Activated T-cell treated with anti-CD3 and anti-CD28 coated beads, Interleukin-2, amount 50 U/mL, for 72 hours (primary cell): Measurements from ENCODE around the gene AGT. TPM values are rescaled to one million over a fixed set of nuclear protein-coding genes. Genes with fewer than 3 reads are reported as not detected.
"Not testable (repeated sequence)": the region's sequence is repeated elsewhere in the genome, so short reads cannot be mapped to it uniquely, and the experiment has no call there.

Experiments
- ATAC-seq, 2 donors: fragments of 150-1000 bp; cut with Tn5 transposase; replicated peaks in 1 of 2; 2 replicates each; pipeline ENCODE4 v1.10.0; 2021; ENCODE audit warnings: moderate library complexity in 2 of 2, mild to moderate bottlenecking in 1 of 2
- DNase-seq, 2 donors: peaks; one replicate each; pipeline ENCODE4 v3.0.0; 2021 to 2022; ENCODE audit warnings: mixed read lengths in 1 of 2
- H3K27ac Mint-ChIP-seq: one replicate; pipeline ENCODE4 v1.8.0; 2022; ENCODE audit warnings: mild to moderate bottlenecking, moderate library complexity, mixed read lengths
- H3K27me3 Mint-ChIP-seq: one replicate; pipeline ENCODE4 v1.8.0; 2022; ENCODE audit warnings: low read depth, mixed read lengths
- H3K36me3 Mint-ChIP-seq, 2 donors: one replicate each; pipeline ENCODE4 v1.8.0; 2022; ENCODE audit warnings: mixed read lengths in 2 of 2, mild to moderate bottlenecking in 1 of 2; ENCODE audit not compliant: insufficient read depth in 2 of 2
- H3K4me1 Mint-ChIP-seq: one replicate; pipeline ENCODE4 v1.8.0; 2022; ENCODE audit warnings: low read depth, mixed read lengths
- H3K4me3 Mint-ChIP-seq, 2 donors: one replicate each; pipeline ENCODE4 v1.8.0; 2022; ENCODE audit warnings: mild to moderate bottlenecking in 2 of 2, mixed read lengths in 2 of 2, moderate library complexity in 2 of 2
- H3K9me3 Mint-ChIP-seq, 2 donors: one replicate each; pipeline ENCODE4 v1.8.0; 2022; ENCODE audit warnings: mixed read lengths in 2 of 2
- total RNA-seq, 2 donors: library from RNA; stranded (reverse); gene quantifications; one replicate each; pipeline ENCODE4 v1.2.3, GENCODE V29; 2022

The AGT gene
- total RNA-seq, 2 donors from 2014 or later: not detected

DNA sequence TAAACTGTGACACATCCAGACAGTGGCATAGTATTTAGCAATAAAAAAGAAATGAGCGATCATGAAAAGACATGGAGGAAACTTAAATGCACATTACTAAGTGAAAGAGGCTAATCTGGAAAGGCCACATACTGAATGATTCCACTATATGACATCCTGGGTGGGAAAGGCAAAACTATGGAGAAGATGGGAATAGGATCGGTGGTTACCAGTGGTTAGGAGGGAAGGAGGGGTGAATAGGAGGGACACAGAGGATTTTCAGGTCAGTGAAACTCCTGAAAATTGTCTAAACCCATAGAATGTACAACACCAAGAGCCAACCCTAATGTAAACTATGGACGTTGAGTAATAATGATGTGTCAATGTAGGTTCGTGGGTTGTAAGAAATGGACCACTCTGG, 13.8 kb downstream of the AGT start:
- DNase-seq: no peak
- Mint-ChIP-seq H3K27me3 (peaks cover 5% of the 10 kb centered on the region), H3K36me3 (no peaks in the 10 kb centered on the region), H3K27ac (no peak overlapping the region), H3K4me1 (no peaks in the 10 kb centered on the region), H3K4me3 (no peak overlapping the region), H3K9me3 (no peaks in the 10 kb centered on the region)
- no peak for ATAC-seq

DNA sequence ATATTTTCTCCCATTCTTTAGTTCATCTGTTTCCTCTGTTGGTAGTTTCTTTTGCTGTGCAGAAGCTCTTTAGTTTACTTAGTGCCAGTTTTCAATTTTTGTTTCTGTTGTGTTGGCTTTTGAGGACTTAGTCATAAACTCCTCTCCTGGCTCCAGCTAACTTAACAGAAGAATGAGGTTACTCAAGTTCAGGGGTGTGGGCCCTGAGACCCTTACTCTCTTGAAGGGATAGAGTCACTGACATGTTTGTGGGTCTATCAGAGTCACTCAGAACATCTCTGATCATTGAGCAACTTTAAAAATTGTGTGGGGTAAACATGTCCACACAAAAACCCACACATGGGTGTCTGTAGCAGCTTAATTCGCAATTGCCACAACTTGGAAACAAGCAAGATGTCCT, 14.2 kb downstream of the AGT start:
- H3K36me3 Mint-ChIP-seq: no peaks in the 10 kb centered on the region
- H3K4me1 Mint-ChIP-seq: no peaks in the 10 kb centered on the region
- no peak overlapping the region for H3K4me3 Mint-ChIP-seq
- DNase-seq (no peak), ATAC-seq (no peak)
- H3K27ac Mint-ChIP-seq: no peak overlapping the region
- H3K9me3 Mint-ChIP-seq: no peaks in the 10 kb centered on the region
- peaks cover 2% of the 10 kb centered on the region for H3K27me3 Mint-ChIP-seq

DNA sequence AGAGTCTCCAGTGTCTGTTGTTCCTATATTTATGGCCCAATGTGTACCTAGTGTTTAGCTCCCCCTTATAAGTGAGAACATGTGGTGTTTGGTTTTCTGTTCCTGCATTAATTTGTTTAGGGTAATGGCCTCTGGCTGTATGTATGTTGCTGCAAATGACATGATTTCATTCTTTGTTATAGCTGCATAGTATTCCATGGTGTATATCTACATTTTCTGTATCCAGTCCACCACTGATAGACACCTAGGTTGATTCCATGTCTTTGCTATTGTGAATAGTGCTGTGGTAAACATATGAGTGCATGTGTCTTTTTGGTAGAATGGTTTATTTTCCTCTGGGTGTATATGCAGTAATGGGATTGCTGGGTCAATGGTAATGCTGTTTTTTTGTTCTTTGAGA, 15.0 kb downstream of the AGT start:
- H3K9me3 Mint-ChIP-seq, H3K4me3 Mint-ChIP-seq, H3K27ac Mint-ChIP-seq, H3K4me1 Mint-ChIP-seq, H3K27me3 Mint-ChIP-seq, ATAC-seq, H3K36me3 Mint-ChIP-seq, DNase-seq: not testable (repeated sequence)

DNA sequence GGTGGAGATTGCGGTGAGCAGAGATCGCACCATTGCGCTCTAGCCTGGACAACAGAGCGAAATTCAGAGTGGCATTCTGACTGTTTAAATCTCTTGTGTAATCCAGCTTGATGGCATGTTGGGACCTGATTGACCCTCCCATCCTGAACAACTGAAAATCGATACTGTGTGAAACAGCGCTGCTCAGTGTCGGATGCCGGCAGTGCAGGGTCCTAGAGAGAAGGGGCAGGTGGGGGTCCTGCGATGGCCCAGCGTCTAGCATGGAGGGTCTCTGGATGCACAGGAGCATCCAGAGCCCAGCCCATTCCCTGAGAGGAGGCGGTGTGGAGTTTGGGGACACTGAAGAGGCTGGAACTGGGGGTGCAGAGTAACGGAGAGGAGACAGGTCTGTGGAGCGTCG, 15.8 kb downstream of the AGT start:
- no peaks in the 10 kb centered on the region for H3K9me3 Mint-ChIP-seq
- no peak overlapping the region for H3K27ac Mint-ChIP-seq
- DNase-seq: no peak
- no peak for ATAC-seq
- H3K4me1 Mint-ChIP-seq: no peaks in the 10 kb centered on the region
- H3K4me3 Mint-ChIP-seq: no peak overlapping the region
- no peaks in the 10 kb centered on the region for H3K36me3 Mint-ChIP-seq
- no peaks in the 10 kb centered on the region for H3K27me3 Mint-ChIP-seq

DNA sequence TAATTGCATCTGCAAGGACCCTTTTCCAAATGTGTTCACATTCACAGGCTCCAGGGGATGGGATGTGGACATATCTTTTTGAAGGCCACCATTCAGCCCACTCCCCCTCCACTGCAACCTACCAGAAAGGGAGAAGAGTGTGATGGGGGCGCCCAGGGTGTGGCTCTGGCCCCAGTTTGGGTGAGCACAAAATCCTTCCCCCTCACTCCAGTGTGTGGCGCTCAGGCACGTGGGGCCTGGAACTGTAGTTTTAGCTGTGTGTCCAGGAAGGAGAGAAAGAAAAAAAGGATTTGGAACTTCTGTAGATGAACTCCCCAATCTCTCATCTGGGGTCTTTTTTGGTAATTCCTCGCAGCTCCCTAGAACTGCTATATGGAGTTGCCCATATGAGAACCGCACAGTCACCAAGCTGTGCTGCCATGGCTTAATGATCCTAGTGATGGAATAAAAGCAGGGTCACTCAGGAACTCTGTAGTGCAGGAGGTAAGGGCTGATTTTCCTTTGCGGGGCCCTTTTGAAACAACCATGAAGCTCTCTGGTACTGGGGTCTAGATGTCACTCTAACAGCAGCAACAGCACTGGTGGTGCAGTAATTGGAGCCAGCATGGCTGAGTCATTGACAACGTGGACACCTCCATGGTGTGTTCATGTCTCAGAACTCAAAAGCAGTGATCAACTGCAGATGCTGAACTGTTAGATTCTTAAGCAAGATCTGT, 17.0 kb downstream of the AGT start:
- no peaks in the 10 kb centered on the region for H3K4me1 Mint-ChIP-seq
- DNase-seq (no peak), ATAC-seq (no peak)
- no peaks in the 10 kb centered on the region for H3K27me3 Mint-ChIP-seq
- peaks cover 0 to 5% of the 10 kb centered on the region in 2 donors for H3K36me3 Mint-ChIP-seq
- no peaks in the 10 kb centered on the region for H3K9me3 Mint-ChIP-seq
- H3K27ac Mint-ChIP-seq: no peak overlapping the region
- H3K4me3 Mint-ChIP-seq: no peak overlapping the region

DNA sequence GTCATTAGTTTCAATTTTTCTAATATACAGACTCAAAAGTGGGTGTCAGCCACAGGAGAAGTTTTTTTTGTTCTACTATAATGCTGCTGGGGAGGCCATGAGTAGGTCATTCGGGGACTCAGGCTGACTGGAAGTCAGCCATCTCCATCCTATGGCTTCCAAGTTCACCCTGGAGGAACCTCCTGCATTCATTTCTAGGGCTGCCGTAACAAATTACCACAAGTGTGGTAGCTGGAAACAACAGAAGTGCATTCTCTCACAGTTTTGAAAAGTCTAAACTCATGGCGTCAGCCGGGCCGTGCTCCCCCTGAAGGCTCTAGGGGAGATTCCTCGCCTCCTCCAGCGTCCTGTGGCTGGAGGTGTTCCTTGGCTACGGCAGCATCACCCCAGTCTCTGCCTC, 17.7 kb downstream of the AGT start:
- H3K9me3 Mint-ChIP-seq: no peaks in the 10 kb centered on the region
- no peaks in the 10 kb centered on the region for H3K27me3 Mint-ChIP-seq

DNA sequence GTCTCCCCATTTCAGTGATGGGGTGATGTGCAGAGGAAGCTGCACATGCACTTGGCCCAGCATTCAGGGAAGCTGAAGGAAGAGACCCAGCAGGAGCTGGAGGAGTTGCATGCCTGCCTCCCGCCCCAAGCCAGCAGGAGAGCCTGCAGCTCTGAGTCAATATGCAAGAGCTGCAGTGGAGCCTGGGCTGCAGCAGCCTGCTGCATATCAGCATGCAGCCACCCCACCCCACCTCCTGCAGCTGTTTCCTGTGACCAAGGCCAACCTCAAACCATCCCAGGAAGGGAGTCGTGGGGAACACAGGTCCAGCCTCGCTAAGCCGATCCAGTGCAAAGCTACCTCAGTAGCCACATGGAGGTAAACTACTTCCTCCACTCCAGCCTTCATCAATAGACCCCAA, 18.9 kb downstream of the AGT start:
- Mint-ChIP-seq H3K9me3 (no peaks in the 10 kb centered on the region), H3K4me1 (no peaks in the 10 kb centered on the region), H3K27me3 (no peaks in the 10 kb centered on the region), H3K36me3 (peaks cover 0 to 8% of the 10 kb centered on the region in 2 donors), H3K27ac (no peak overlapping the region), H3K4me3 (no peak overlapping the region)
- ATAC-seq (no peak), DNase-seq (no peak)

More for the DNA sequence above, 17.7 kb downstream of the AGT start:
- DNase-seq (no peak), ATAC-seq (no peak)
- no peak overlapping the region for H3K4me3 Mint-ChIP-seq
- H3K36me3 Mint-ChIP-seq: peaks cover 0 to 6% of the 10 kb centered on the region in 2 donors
- no peaks in the 10 kb centered on the region for H3K4me1 Mint-ChIP-seq
- H3K27ac Mint-ChIP-seq: no peak overlapping the region

DNA sequence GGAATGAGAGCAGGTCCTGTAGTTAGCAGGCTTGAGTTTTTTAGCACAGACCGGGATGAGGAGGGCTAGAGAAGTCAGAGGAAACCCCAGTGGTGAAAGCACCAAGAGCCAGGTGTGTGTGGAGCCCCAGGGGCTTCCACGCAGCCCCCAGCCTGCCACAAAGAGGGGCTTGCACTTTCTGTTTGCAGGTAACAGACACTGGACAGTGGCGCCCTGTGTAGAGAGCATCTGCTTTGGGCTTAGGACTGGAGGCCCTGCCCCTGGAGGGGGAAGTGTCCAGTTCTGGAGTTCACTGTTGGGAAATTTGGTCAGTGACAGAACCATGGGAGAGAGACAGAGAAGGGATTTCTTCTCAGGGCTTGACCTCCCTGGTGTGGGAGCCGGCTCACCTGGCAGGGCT, 19.5 kb downstream of the AGT start:
- Mint-ChIP-seq H3K4me3 (no peak overlapping the region), H3K27ac (no peak overlapping the region), H3K27me3 (no peaks in the 10 kb centered on the region), H3K36me3 (peaks cover 0 to 8% of the 10 kb centered on the region in 2 donors), H3K4me1 (no peaks in the 10 kb centered on the region), H3K9me3 (no peaks in the 10 kb centered on the region)
- no peak for ATAC-seq
- DNase-seq: no peak

DNA sequence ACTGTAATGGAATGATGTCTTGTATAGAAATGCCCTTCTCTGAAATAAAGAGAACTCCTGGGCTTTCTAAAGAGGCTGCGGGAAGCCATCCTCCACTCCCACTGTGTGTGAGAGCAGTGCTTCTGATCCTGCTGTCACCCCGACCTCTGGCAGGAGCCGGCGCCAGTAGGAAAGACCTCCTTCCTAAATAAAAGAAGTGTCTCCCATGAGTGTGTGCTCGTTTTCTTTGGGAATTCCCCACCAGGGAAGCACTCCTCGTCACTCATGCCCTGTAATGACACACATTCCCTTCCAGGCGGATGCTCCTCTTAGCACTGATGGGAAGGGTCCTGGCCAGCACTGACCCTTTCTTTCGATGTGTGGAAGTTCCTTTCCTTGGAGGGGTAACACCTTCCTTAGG, 20.1 kb downstream of the AGT start:
- no peaks in the 10 kb centered on the region for H3K27me3 Mint-ChIP-seq
- peaks cover 0 to 8% of the 10 kb centered on the region in 2 donors for H3K36me3 Mint-ChIP-seq
- DNase-seq: no peak
- H3K27ac Mint-ChIP-seq: no peak overlapping the region
- ATAC-seq: no peak
- no peak overlapping the region for H3K4me3 Mint-ChIP-seq
- H3K4me1 Mint-ChIP-seq: no peaks in the 10 kb centered on the region
- H3K9me3 Mint-ChIP-seq: no peaks in the 10 kb centered on the region

DNA sequence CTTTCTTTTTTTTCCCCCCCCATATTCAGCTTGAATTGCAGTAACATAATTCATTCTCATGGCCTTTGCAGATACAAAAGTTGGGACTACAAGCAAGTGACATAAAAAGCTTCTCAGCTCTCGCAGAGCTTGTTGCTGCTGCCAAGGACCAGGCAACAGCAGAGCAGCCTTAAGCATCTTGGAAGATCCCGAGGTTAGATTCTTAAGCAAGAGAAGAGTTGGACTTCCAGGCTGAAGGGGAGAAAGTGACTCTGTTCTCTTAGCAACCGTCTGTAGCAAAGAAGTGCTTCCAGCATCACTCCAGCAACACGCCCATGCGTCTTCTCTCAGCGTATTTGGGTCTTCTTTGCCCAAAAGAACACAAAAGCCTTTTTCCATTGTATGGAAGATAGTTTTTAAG, 20.7 kb downstream of the AGT start:
- H3K27me3 Mint-ChIP-seq: no peaks in the 10 kb centered on the region
- peaks cover 0 to 10% of the 10 kb centered on the region in 2 donors for H3K36me3 Mint-ChIP-seq
- no peak for ATAC-seq
- no peak overlapping the region for H3K27ac Mint-ChIP-seq
- H3K4me1 Mint-ChIP-seq: no peaks in the 10 kb centered on the region
- DNase-seq: no peak
- no peak overlapping the region for H3K4me3 Mint-ChIP-seq
- no peaks in the 10 kb centered on the region for H3K9me3 Mint-ChIP-seq

DNA sequence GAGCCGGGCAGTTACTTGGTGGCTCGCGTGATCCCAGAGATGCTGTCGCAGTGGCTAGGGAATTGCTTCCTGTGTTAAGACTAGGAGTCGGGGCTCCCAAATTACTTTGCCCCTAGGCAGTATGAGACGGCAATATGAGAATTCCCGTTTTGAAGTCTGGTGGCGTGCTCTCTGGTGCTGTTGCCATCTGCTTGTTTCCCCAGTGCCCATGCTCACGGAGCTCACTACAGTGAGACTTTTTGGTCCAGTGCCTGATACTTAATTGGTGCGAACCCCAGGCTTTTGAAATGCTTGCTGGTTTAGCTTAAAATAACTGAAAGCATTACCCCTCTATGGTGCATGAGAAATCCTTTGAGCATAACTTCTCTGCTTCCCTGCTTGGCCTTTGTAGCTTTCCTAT, 22.3 kb downstream of the AGT start:
- Mint-ChIP-seq H3K9me3 (no peaks in the 10 kb centered on the region), H3K36me3 (peaks cover 0 to 14% of the 10 kb centered on the region in 2 donors), H3K27me3 (no peaks in the 10 kb centered on the region), H3K4me1 (no peaks in the 10 kb centered on the region), H3K27ac (no peak overlapping the region), H3K4me3 (no peak overlapping the region)
- ATAC-seq: no peak
- DNase-seq: no peak

DNA sequence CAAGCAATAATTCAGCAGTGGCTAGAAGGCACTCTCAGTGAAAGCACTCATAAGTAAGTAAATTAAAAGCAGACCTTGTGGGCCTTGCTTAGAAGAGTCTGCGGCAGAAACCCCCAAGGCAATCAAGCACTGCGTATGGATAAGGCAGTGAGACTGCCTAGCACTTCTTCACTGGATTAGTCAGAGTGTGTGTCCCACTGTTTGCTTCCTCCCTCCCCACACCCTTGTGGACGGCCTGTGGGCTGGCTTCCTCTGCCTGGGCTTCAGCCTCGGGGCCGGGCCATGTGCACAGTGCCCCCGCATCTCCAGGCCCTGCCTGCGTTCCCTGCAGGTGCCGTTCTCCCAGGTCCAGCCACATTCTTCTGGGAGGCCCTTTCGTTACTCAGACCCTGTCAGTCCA, 23.8 kb downstream of the AGT start:
- no peaks in the 10 kb centered on the region for H3K27me3 Mint-ChIP-seq
- DNase-seq (no peak), ATAC-seq (no peak)
- peaks cover 0 to 16% of the 10 kb centered on the region in 2 donors for H3K36me3 Mint-ChIP-seq
- no peak overlapping the region for H3K4me3 Mint-ChIP-seq
- H3K27ac Mint-ChIP-seq: no peak overlapping the region
- no peaks in the 10 kb centered on the region for H3K4me1 Mint-ChIP-seq
- no peaks in the 10 kb centered on the region for H3K9me3 Mint-ChIP-seq

DNA sequence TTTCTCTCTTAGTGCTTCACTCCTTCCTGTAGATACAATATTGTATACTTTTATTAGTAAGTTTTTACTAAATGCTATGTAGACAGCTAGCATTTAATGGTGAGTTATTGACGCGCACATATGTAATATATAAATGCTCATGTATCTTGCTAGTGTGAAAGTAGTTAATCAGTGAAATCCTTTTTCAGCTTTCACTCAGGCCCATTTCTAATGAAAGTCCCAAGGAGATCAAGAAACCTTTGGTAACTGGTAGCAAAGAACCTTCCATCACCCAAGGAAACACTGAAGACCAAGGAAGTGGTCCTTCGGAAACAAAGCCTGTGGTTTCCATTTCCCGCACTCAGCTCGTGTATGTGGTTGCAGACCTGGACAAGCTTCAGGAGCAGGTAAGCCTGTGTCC, 27.2 kb downstream of the AGT start:
- Mint-ChIP-seq H3K36me3 (peaks cover 0 to 15% of the 10 kb centered on the region in 2 donors), H3K27ac (peak overlapping the region; percentile 54), H3K4me1 (no peaks in the 10 kb centered on the region), H3K9me3 (no peaks in the 10 kb centered on the region), H3K4me3 (no peak overlapping the region), H3K27me3 (no peaks in the 10 kb centered on the region)
- ATAC-seq (no peak), DNase-seq (no peak)

DNA sequence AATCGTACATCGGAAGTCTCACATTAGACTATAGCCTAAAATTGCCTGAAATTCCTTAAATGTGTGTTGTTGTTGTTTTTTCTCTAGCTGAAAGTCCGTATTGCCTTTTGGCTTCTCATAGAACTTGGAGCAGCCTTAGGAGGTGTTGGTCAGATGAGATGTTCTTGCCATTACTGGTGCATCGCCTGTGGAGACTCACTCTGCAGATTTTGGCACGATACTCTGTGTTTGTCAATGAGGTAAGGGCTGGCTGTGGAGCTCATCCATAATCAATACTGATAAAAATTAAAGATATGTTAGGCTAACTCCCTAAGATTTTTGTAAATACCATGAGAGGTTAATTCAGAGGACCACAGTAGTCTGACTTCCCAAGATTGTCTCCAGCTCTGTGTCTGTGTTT, 28.9 kb downstream of the AGT start:
- H3K27me3 Mint-ChIP-seq: no peaks in the 10 kb centered on the region
- ATAC-seq: no peak

More for the DNA sequence above, 28.9 kb downstream of the AGT start:
- H3K36me3 Mint-ChIP-seq: peaks cover 0 to 13% of the 10 kb centered on the region in 2 donors
- DNase-seq: no peak
- H3K4me1 Mint-ChIP-seq: no peaks in the 10 kb centered on the region
- H3K9me3 Mint-ChIP-seq: no peaks in the 10 kb centered on the region
- H3K4me3 Mint-ChIP-seq: no peak overlapping the region
- no peak overlapping the region for H3K27ac Mint-ChIP-seq
